Activated naive CD4-positive, alpha-beta T cell (primary cell): ENCODE measurements around the gene GRB10.

ENCODE experiments used
- DNase-seq, 4 experiments: peaks; one replicate each; lab custom pipeline; 2025; lab: John Stamatoyannopoulos, UW

Gene GRB10

DNA sequence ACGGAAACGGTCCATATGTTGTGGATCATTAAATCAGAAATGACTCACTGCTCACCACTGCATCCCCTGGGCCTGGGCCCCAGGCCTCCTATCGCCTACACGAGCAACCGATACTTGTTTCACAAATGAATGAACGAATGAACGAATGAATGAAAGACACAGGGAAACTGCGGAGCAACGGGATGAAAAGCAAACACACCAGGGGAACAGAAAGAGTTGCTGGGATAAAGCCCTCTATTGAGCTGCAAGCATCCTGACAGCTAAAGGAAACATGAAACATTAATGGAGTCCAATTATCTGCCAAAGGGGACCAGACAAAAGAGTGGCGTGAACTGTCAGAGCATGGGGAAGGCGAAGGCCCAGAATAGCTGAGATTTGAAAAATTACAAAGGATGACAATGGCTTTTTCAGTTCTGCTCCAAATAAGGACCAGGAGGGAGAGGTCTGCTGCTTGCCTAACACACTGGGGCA lies 92.1 kb downstream of the GRB10 start:
- no peak for DNase-seq

- DNase-seq, result no peak
Measured at GRCh38 chr7:50688226-50688590, 94.5 kb downstream of the GRB10 start.

DNA sequence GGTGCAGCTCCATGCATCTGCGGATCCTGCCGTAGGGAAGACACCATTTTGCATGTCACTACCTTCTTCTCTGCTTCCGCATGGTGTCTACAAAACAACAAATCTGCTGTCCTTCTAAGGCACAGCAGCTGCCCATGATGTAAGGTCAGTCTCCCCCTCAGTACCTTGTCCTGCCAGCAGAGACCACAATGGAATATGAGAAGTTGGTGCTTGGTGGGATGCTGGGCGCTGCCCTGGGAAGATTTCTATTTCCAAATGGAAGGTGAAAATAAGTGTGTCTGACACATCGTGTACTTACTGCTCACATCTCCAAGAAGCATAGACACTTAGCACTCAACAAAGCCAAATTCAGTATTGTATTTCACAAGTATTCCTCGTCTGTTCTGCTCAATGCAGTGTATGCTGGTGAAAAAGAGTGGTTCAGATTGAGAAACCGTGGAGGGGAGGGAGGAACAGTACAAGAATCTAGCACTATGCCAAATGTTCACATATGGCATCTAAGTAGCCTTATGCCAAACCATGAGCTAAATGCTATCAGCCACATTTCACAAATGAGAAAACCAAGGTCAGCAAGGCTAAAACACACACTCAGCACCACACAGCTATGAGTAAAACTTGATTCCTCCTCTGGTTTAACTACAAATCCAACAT lies 95.0 kb downstream of the GRB10 start:
- DNase-seq, result no peak

DNA sequence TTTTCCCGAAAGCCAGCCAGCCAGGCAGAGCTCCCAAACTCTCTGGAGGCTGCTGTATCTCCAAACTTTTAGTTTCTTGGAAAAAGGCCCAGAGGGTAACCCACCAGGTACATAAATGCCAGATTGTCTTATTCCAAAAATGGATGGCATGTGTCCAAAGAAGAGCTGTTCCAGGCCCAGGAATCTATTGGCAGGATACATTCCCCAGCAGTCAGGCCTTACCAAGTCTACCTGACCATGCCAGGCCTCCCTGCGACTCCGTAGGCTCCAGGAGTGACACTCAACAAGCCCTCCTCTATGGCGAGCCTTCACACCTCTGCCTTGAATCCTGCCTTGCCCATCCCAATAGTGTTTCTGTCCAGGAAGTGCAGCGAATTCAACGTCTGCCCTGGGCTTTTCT lies 95.6 kb downstream of the GRB10 start:
- DNase-seq, result no peak

- DNase-seq, result no peak
Measured at GRCh38 chr7:50685135-50686065, 97.3 kb downstream of the GRB10 start.

GRCh38 chr7:50684713-50685075 lies 98.0 kb downstream of the GRB10 start:
- no peak for DNase-seq

DNA sequence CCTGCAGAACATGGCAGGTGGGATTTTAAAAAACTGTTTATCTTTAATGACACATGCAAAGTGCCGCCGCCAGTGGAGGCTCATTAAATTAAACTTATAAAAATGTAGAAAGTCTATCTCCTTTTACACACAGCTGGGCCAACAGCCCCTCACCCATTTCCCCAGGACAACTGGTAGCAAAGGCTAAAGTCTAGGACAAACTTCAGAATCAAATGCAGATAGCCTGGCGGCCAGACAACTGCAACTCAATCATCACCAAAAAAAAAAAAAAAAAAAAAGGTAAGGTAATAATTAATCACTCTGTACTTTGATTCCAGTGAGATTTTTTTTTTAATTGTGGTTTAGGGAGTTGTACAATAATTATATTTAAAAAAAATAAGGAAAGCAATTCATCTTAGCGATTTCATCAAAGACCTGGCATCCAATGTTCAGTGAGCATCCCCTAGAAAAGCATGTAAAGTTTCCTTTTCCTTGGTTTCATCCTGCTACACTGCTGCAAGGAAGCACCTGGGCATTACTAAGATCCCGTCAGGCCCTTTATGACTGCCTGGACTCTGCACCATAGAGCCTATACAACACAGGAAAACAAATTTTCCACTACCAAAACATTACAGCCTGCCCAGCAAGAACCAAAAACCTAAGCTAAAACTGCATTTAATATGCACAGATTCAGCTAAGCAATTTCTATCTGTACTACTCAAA lies 98.5 kb downstream of the GRB10 start:
- DNase-seq, result no peak

GRCh38 chr7:50682573-50682972 lies 100.1 kb downstream of the GRB10 start:
- no peak for DNase-seq

- DNase-seq, result no peak
Measured at GRCh38 chr7:50682079-50682478, 100.6 kb downstream of the GRB10 start.

- no peak for DNase-seq
Measured at GRCh38 chr7:50681432-50682045, 101.2 kb downstream of the GRB10 start.

DNA sequence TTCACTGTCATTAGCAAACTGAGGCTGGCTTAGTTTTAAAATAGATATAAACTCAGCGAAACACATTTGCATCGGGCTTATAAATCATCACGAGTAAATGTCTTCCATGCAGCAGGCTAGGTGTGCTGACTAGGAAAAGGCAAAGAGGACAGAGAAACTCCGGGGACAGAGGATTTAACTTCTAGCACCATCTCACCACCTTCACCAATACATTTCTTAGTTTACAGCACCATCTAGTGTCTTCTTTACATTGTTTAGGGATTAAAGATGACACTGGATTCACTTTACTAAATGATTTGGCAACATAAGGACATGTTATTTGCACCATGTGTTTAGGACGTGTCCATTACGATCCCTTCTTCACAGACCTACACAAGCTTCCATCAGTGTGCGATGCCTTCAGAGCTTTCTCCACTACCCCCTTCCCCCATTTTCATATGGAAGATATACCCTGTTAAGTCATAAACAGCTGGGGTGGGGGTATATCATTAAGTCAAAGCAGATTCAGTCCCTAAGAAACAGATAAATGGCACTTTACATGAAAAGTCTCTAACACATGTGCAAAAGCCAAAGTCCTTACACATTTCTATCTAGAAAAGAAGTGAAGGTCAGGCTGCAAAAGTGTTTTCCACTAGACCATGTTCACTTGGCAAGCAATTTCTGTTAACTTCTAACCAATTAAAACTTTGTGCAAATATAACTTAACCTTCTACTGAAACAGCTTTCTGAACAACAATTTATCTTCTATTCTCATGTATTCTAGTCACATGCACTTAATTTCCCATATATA lies 103.3 kb downstream of the GRB10 start:
- DNase-seq, result no peak

DNA sequence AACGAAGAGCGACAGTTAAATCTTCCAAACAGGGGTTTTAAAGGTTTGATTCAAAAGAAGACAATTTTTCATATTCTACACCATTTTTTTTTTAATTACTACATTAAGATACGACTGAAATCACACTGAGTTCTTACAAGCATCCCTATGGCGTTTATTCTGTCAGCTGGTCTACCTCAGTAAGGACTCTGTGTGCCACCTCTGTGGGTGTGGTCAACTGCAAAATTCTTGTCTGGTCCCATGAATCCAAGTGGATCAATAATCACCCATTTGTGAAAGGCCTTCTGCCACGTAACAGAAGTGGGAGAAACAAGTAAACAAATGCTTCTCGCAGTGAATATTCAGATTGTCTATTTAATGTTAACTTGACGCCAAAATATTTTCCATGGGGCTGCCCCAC lies 104.1 kb downstream of the GRB10 start:
- no peak for DNase-seq

GRCh38 chr7:50677638-50677996 lies 105.1 kb downstream of the GRB10 start:
- no peak for DNase-seq

- no peak for DNase-seq
Measured at GRCh38 chr7:50676740-50677637, 105.7 kb downstream of the GRB10 start.

DNA sequence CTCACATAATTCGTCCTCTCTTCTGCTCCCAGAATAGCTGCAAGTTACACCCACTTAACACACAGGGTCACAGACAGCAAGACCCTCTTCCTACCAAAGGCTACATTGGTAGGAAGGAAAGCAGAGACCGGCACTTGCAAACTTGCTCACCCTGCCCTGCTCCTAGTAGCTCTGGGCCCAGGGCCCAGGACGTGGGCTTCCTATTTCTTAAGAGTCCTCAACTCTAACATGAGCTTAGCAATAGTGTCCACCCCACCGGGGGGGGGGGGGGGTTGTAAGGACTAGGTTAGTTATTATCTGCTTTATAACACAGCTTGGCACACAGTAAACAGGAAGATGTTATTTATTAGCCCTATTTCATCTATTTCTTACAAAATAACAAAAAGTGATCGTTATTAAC lies 106.6 kb downstream of the GRB10 start:
- no peak for DNase-seq

DNA sequence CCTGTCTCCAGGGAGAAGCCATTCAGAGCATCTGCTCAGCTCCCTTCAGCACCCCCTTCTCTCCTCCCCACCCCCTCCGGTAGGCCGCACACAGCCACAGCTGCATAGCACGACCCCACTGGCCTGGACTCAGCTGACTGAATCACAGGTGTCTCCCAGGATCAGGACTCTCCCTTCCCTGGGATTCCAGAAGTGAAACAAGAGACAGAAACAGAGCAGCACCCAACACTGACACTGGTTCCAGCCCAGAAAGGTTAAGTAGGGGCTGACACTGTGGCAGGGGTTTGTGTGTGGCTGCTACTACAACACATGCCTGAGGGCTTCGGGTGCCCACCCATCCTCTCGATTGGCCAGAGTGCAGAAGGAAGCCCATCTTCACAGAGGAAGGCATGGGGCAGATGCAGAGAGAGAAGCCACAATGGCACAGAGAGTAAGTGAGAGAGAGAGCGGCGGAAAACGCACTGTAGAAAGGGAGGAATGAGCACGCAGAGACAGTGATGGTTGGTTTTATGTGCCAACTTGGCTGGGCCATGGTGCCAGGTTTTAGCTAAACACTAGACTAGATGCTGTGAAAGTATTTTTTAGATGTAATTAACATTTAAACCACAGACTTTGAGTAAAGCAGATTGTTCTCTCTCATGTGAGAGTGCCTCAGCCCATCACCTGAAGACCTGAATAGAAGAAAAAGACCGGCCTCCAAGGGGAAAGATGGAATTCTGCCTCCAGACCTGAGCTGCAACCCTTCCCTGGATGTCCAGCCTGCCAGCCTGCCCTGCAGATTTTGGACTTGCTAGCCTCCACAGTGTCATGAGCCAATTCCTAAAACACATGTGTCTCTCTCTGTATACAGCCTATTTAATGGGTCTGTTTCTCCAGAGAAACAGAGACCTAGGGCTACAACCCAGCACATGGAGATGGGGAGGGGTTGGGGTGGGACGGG lies 107.5 kb downstream of the GRB10 start:
- DNase-seq, result no peak

DNA sequence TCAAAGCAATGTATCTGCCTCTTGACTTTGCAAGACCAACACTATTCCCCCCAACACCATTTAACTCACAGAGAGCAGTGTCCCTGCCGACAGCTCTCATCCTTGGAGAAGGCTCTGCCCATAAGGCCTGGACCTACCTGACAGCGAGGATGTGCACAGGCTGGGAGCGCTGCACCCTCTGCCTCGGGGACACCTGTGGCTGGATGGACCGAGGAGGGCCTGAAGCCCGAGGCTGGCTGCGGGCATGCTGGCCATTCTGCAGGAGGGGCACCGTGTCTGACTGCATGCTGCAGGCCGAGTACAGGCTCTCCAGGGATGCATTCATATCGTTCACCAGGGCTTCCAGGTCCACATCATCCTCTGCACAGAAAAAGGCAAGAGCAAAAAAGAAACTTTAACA lies 108.4 kb downstream of the GRB10 start:
- no peak for DNase-seq

- DNase-seq, result no peak
Measured at GRCh38 chr7:50673096-50673495, 109.6 kb downstream of the GRB10 start.

DNA sequence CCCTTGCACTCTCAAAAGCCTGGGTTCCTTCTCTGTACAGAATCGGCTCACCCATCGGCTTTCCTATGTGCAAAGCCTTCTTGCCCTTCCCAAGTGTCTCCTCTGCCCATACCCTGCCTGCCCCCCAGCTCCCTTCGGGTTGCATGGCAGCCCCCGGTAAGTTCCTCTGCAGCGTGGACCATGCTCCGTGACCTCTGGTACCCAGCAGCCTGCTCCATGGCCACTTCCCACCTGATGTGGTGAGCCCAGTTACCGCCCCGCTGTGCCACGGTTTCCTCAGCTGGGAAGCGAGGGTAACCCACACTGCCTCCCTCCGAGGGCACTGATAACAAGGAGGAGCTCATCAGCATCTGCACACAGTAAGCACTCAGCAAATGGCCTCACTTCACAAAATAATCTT lies 110.7 kb downstream of the GRB10 start:
- DNase-seq, result no peak

DNA sequence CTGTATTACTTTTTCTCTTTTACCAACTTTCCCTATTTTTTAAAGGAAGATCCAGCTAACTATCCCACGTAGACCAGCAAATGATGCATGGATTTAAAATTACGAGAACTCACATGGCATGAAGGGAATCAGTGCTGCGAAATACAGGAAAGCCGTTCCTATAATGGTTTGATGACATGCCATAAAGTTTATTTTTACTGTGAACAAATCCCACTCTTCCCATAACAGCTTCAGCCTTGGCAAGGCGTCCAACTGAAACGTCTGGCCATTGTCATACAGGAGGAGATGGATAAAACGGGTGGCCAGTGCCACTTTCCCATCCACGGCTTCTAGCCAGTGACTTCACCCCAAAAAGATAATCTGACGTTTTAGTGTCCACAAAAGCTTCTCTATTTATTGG lies 111.3 kb downstream of the GRB10 start:
- DNase-seq, result no peak
